Stromal cell of bone marrow (primary cell): ENCODE results near the gene CDK18.
A peak's percentile ranks its signal among the peaks of the same experiment; 100 is the strongest.

Experiments
- DNase-seq: peaks from one replicate; pipeline ENCODE4 v3.0.0-alpha.2; 2012; ENCODE audit warnings: low read depth

CDK18 gene

GRCh38 chr1:205538235-205538840, 33.9 kb downstream of the CDK18 start:
- no peak for DNase-seq

GRCh38 chr1:205541161-205541886, 36.9 kb downstream of the CDK18 start:
- no peak for DNase-seq

GRCh38 chr1:205542367-205542766, 37.9 kb downstream of the CDK18 start:
- DNase-seq: no peak

- peak; percentile 90 for DNase-seq
Observed at GRCh38 chr1:205543351-205544301, 39.2 kb downstream of the CDK18 start.

- no peak for DNase-seq
Observed at GRCh38 chr1:205545001-205545919, 40.8 kb downstream of the CDK18 start.

GRCh38 chr1:205545991-205546390, 41.5 kb downstream of the CDK18 start:
- DNase-seq: no peak

- DNase-seq: no peak
Observed at GRCh38 chr1:205546541-205546940, 42.1 kb downstream of the CDK18 start.

- no peak for DNase-seq
Observed at GRCh38 chr1:205547936-205548827, 43.7 kb downstream of the CDK18 start.

- DNase-seq: no peak
Observed at GRCh38 chr1:205554026-205554811, 49.8 kb downstream of the CDK18 start.

GRCh38 chr1:205561501-205562203, 57.2 kb downstream of the CDK18 start:
- no peak for DNase-seq

- no peak for DNase-seq
Observed at GRCh38 chr1:205563927-205564441, 59.5 kb downstream of the CDK18 start.

- DNase-seq: no peak
Observed at GRCh38 chr1:205565799-205566198, 61.3 kb downstream of the CDK18 start.

GRCh38 chr1:205567716-205568115, 63.2 kb downstream of the CDK18 start:
- no peak for DNase-seq

- no peak for DNase-seq
Observed at GRCh38 chr1:205568135-205568468, 63.6 kb downstream of the CDK18 start.

- no peak for DNase-seq
Observed at GRCh38 chr1:205568469-205569361, 64.2 kb downstream of the CDK18 start.

GRCh38 chr1:205569411-205570172, 65.1 kb downstream of the CDK18 start:
- DNase-seq: no peak

- no peak for DNase-seq
Observed at GRCh38 chr1:205570173-205570501, 65.7 kb downstream of the CDK18 start.
